Measurements from ENCODE around the gene PAQR6.

PAQR6 gene

DNA sequence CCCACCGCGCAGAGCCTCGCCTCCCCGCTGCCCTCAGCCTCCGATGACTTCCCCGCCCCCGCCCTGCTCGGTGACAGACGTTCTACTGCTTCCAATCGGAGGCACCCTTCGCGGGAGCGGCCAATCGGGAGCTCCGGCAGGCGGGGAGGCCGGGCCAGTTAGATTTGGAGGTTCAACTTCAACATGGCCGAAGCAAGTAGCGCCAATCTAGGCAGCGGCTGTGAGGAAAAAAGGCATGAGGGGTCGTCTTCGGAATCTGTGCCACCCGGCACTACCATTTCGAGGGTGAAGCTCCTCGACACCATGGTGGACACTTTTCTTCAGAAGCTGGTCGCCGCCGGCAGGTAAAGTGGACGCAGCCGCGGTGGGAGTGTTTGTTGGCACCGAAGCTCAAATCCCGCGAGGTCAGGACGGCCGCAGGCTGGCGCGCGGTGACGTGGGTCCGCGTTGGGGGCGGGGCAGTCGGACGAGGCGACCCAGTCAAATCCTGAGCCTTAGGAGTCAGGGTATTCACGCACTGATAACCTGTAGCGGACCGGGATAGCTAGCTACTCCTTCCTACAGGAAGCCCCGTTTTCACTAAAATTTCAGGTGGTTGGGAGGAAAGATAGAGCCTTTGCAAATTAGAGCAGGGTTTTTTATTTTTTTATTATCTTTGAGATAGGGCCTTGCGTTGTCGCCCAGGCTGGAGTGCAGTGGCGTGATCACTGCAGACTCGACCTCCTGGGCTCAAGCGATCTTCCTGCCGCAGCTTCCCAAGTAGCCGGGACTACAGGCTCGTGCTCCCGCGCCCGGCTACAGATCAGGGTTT lies 34.8 kb downstream of the PAQR6 start, which contains the start of gene PMF1:
PMF1 (plus strand) TSS at position 175 of the 811 bp plus-strand sequence; CDS start at position 184, 9 bp downstream.
- H3K9me3 ChIP-seq (ENCODE audit: control insufficient read depth, low read length), result no peaks in the 10 kb centered on the region
- H3K36me3 ChIP-seq (ENCODE audit: control insufficient read depth, insufficient read depth, low read length, severe bottlenecking), result peaks cover 37% of the 10 kb centered on the region
- H3K4me3 ChIP-seq (ENCODE audit: low read length), result peak within 1 kb of the TSS; percentile 87
- peak within 1 kb of the TSS; percentile 93 for H3K9ac ChIP-seq (ENCODE audit: low read length)
- H3K27me3 ChIP-seq (replicated peaks; ENCODE audit: control insufficient read depth, insufficient read depth, low read length), result no peaks in the 10 kb centered on the region
- DNase-seq (ENCODE audit: low read depth), result peak; percentile 99
- peaks cover 14% of the 10 kb centered on the region for H3K4me1 ChIP-seq (ENCODE audit: control insufficient read depth, insufficient read depth, low read length)

- Histone ChIP-seq H3K4me3 (ENCODE audit: low read length) (peak overlapping the region; percentile 87), H3K4me1 (ENCODE audit: control insufficient read depth, insufficient read depth, low read length) (peaks cover 5% of the 10 kb centered on the region), H3K27me3 (replicated peaks; ENCODE audit: control insufficient read depth, insufficient read depth, low read length) (no peaks in the 10 kb centered on the region), H3K9me3 (ENCODE audit: control insufficient read depth, low read length) (no peaks in the 10 kb centered on the region), H3K9ac (ENCODE audit: low read length) (peak overlapping the region; percentile 93), H3K36me3 (ENCODE audit: control insufficient read depth, insufficient read depth, low read length, severe bottlenecking) (peaks cover 42% of the 10 kb centered on the region)
- DNase-seq (ENCODE audit: low read depth), result no peak
Measured at GRCh38 chr1:156212130-156212529, 35.7 kb downstream of the PAQR6 start.

DNA sequence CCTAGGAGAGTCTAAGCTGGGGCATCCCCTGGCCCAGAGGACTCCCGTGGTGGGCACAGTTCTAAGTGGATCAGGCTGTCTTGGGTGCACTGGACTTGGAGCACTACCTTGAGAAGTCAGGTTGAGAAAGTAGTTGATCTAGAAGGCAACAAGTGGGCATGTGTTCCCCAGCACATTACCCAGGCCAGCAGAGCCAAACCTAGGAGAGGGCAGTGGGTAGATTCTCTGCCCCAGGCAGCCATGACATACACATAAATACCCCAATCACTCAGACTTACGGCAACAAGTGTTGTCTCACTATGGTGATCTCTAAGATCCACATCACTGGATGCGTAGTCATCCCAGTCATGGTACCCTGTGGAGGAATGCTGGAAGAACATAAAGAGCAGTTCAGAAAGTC lies 36.6 kb downstream of the PAQR6 start:
- peaks cover 47% of the 10 kb centered on the region for H3K36me3 ChIP-seq (ENCODE audit: control insufficient read depth, insufficient read depth, low read length, severe bottlenecking)
- H3K4me3 ChIP-seq (ENCODE audit: low read length), result no peak overlapping the region
- peaks cover 4% of the 10 kb centered on the region for H3K4me1 ChIP-seq (ENCODE audit: control insufficient read depth, insufficient read depth, low read length)
- H3K9ac ChIP-seq (ENCODE audit: low read length), result no peak overlapping the region
- no peaks in the 10 kb centered on the region for H3K27me3 ChIP-seq (replicated peaks; ENCODE audit: control insufficient read depth, insufficient read depth, low read length)
- H3K9me3 ChIP-seq (ENCODE audit: control insufficient read depth, low read length), result no peaks in the 10 kb centered on the region
- no peak for DNase-seq (ENCODE audit: low read depth)

- peaks cover 24% of the 10 kb centered on the region for H3K4me1 ChIP-seq (ENCODE audit: control insufficient read depth, insufficient read depth, low read length)
- H3K4me3 ChIP-seq (ENCODE audit: low read length), result no peak overlapping the region
- peaks cover 42% of the 10 kb centered on the region for H3K36me3 ChIP-seq (ENCODE audit: control insufficient read depth, insufficient read depth, low read length, severe bottlenecking)
Measured at GRCh38 chr1:156204686-156205085, 43.2 kb downstream of the PAQR6 start.

GRCh38 chr1:156203331-156203730 lies 44.5 kb downstream of the PAQR6 start:
- peaks cover 24% of the 10 kb centered on the region for H3K4me1 ChIP-seq (ENCODE audit: control insufficient read depth, insufficient read depth, low read length)
- H3K9ac ChIP-seq (ENCODE audit: low read length), result peak overlapping the region; percentile 50
- H3K27me3 ChIP-seq (replicated peaks; ENCODE audit: control insufficient read depth, insufficient read depth, low read length), result no peaks in the 10 kb centered on the region
- peaks cover 32% of the 10 kb centered on the region for H3K36me3 ChIP-seq (ENCODE audit: control insufficient read depth, insufficient read depth, low read length, severe bottlenecking)
- no peaks in the 10 kb centered on the region for H3K9me3 ChIP-seq (ENCODE audit: control insufficient read depth, low read length)
- DNase-seq (ENCODE audit: low read depth), result peak; percentile 27
- H3K4me3 ChIP-seq (ENCODE audit: low read length), result peak overlapping the region; percentile 59

More at GRCh38 chr1:156204686-156205085, 43.2 kb downstream of the PAQR6 start:
- Histone ChIP-seq H3K9ac (ENCODE audit: low read length) (peak overlapping the region; percentile 42), H3K27me3 (replicated peaks; ENCODE audit: control insufficient read depth, insufficient read depth, low read length) (no peaks in the 10 kb centered on the region), H3K9me3 (ENCODE audit: control insufficient read depth, low read length) (no peaks in the 10 kb centered on the region)
- DNase-seq (ENCODE audit: low read depth), result peak; percentile 6

- Histone ChIP-seq H3K4me1 (ENCODE audit: control insufficient read depth, insufficient read depth, low read length) (peaks cover 33% of the 10 kb centered on the region), H3K27me3 (replicated peaks; ENCODE audit: control insufficient read depth, insufficient read depth, low read length) (no peaks in the 10 kb centered on the region), H3K4me3 (ENCODE audit: low read length) (no peak overlapping the region), H3K9ac (ENCODE audit: low read length) (no peak overlapping the region), H3K9me3 (ENCODE audit: control insufficient read depth, low read length) (no peaks in the 10 kb centered on the region), H3K36me3 (ENCODE audit: control insufficient read depth, insufficient read depth, low read length, severe bottlenecking) (peaks cover 27% of the 10 kb centered on the region)
- DNase-seq (ENCODE audit: low read depth), result no peak
Measured at GRCh38 chr1:156200044-156200443, 47.8 kb downstream of the PAQR6 start.

DNA sequence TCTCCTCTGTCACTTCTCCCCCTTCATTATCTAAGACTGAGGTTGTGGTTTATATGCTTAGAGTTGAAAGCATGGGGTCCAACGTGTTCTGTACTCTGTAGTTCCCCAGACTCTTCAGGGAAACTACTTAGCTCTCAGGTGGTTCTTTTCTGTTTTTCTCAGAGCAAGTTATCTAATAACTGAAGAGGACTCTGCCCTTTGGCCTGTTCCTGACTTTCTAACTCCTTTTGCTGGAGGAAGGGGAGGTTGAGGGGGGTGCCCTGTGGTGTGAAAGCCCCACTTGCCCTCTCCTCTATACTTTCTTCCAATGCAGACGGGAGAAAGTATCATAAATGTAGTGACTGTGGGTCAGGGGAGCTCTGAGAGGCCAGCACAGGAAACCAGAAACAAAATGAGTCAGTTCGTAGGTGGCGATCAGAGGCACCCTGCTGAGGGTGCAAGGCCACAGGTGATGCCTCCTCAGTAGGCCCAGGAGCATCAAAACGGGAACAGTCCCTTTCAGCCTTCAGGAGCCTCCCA lies 49.0 kb downstream of the PAQR6 start:
- Histone ChIP-seq H3K4me1 (ENCODE audit: control insufficient read depth, insufficient read depth, low read length) (peaks cover 27% of the 10 kb centered on the region), H3K4me3 (ENCODE audit: low read length) (no peak overlapping the region), H3K9me3 (ENCODE audit: control insufficient read depth, low read length) (no peaks in the 10 kb centered on the region), H3K9ac (ENCODE audit: low read length) (no peak overlapping the region), H3K36me3 (ENCODE audit: control insufficient read depth, insufficient read depth, low read length, severe bottlenecking) (peaks cover 27% of the 10 kb centered on the region), H3K27me3 (replicated peaks; ENCODE audit: control insufficient read depth, insufficient read depth, low read length) (no peaks in the 10 kb centered on the region)
- DNase-seq (ENCODE audit: low read depth), result no peak

GRCh38 chr1:156196445-156196844 lies 51.4 kb downstream of the PAQR6 start:
- peaks cover 21% of the 10 kb centered on the region for H3K4me1 ChIP-seq (ENCODE audit: control insufficient read depth, insufficient read depth, low read length)
- H3K4me3 ChIP-seq (ENCODE audit: low read length), result no peak overlapping the region

DNA sequence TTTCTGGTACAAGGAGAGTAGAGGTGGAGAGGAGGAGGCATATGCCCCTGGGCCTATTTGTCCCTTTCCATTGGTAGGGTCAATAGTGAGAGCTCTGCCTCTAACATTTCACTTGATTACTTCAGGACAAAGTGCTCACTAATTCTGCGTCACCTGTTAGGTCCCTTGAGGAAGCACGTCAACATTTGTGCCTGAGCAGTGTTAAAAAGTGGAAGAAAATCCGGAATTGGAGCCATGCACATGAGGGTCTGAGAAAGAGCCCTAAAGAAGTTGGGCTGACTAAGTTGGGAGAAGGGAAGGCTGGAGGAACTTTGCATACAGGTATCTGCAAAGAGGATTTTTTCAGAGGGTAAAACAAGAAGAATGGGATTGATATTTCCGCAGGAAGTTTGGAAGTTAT lies 52.0 kb downstream of the PAQR6 start:
- Histone ChIP-seq H3K9ac (ENCODE audit: low read length) (no peak overlapping the region), H3K27me3 (replicated peaks; ENCODE audit: control insufficient read depth, insufficient read depth, low read length) (no peaks in the 10 kb centered on the region), H3K9me3 (ENCODE audit: control insufficient read depth, low read length) (no peaks in the 10 kb centered on the region), H3K4me3 (ENCODE audit: low read length) (no peak overlapping the region), H3K36me3 (ENCODE audit: control insufficient read depth, insufficient read depth, low read length, severe bottlenecking) (peaks cover 17% of the 10 kb centered on the region), H3K4me1 (ENCODE audit: control insufficient read depth, insufficient read depth, low read length) (peaks cover 21% of the 10 kb centered on the region)
- no peak for DNase-seq (ENCODE audit: low read depth)

More at GRCh38 chr1:156196445-156196844, 51.4 kb downstream of the PAQR6 start:
- H3K9me3 ChIP-seq (ENCODE audit: control insufficient read depth, low read length), result no peaks in the 10 kb centered on the region
- no peaks in the 10 kb centered on the region for H3K27me3 ChIP-seq (replicated peaks; ENCODE audit: control insufficient read depth, insufficient read depth, low read length)
- no peak overlapping the region for H3K9ac ChIP-seq (ENCODE audit: low read length)
- no peak for DNase-seq (ENCODE audit: low read depth)
- peaks cover 17% of the 10 kb centered on the region for H3K36me3 ChIP-seq (ENCODE audit: control insufficient read depth, insufficient read depth, low read length, severe bottlenecking)

- peaks cover 21% of the 10 kb centered on the region for H3K4me1 ChIP-seq (ENCODE audit: control insufficient read depth, insufficient read depth, low read length)
- peak overlapping the region; percentile 92 for H3K9ac ChIP-seq (ENCODE audit: low read length)
- no peaks in the 10 kb centered on the region for H3K9me3 ChIP-seq (ENCODE audit: control insufficient read depth, low read length)
- no peaks in the 10 kb centered on the region for H3K27me3 ChIP-seq (replicated peaks; ENCODE audit: control insufficient read depth, insufficient read depth, low read length)
- DNase-seq (ENCODE audit: low read depth), result peak; percentile 48
- peak overlapping the region; percentile 95 for H3K4me3 ChIP-seq (ENCODE audit: low read length)
- H3K36me3 ChIP-seq (ENCODE audit: control insufficient read depth, insufficient read depth, low read length, severe bottlenecking), result peaks cover 7% of the 10 kb centered on the region
Measured at GRCh38 chr1:156194300-156194652, 53.6 kb downstream of the PAQR6 start.

- Histone ChIP-seq H3K9me3 (ENCODE audit: control insufficient read depth, low read length) (no peaks in the 10 kb centered on the region), H3K4me1 (ENCODE audit: control insufficient read depth, insufficient read depth, low read length) (peaks cover 21% of the 10 kb centered on the region)
- peak; percentile 99 for DNase-seq (ENCODE audit: low read depth)
Measured at GRCh38 chr1:156193488-156194299, 54.2 kb downstream of the PAQR6 start, which contains the start of gene SLC25A44. Gene SLC25A44 (plus strand): TSS chr1:156194104. CDS start chr1:156199848, 5,744 bp downstream.

More at GRCh38 chr1:156193488-156194299, 54.2 kb downstream of the PAQR6 start, which contains the start of gene SLC25A44:
- Histone ChIP-seq H3K9ac (ENCODE audit: low read length) (peak within 1 kb of the TSS; percentile 92), H3K4me3 (ENCODE audit: low read length) (peak within 1 kb of the TSS; percentile 95), H3K27me3 (replicated peaks; ENCODE audit: control insufficient read depth, insufficient read depth, low read length) (no peaks in the 10 kb centered on the region), H3K36me3 (ENCODE audit: control insufficient read depth, insufficient read depth, low read length, severe bottlenecking) (peaks cover 7% of the 10 kb centered on the region)

Measured in adipocyte (in vitro differentiated cells).